Calu3 (cell line): ENCODE results near the gene PPP1R12B. TPM values are rescaled to one million over a fixed set of nuclear protein-coding genes. Genes with fewer than 3 reads are reported as not detected.
"Not testable (repeated sequence)": the region's sequence is repeated elsewhere in the genome, so short reads cannot be mapped to it uniquely, and the experiment has no call there.

Experiments used
- BruUV-seq: library from RNA; stranded (reverse); fragments of 400-500 nt; replicated peaks from 2 replicates; lab custom pipeline; 2021; lab: Mats Ljungman, UMichigan
- CTCF ChIA-PET: fragments of 300-600 bp; sonication (Branson Sonifier 250); formaldehyde crosslinking; loops from one replicate; lab custom pipeline; 2022; ENCODE audit warnings: antibody characterized with exemption; lab: Charles Lee
- DNase-seq: peaks from one replicate; pipeline ENCODE4 v3.0.0; 2022
- H3K27ac Mint-ChIP-seq: one replicate; pipeline ENCODE4 v1.8.0; 2022; ENCODE audit warnings: mixed read lengths; ENCODE audit not compliant: unreplicated experiment
- H3K27me3 Mint-ChIP-seq: one replicate; pipeline ENCODE4 v1.8.0; 2022; ENCODE audit warnings: mixed read lengths; ENCODE audit not compliant: unreplicated experiment
- H3K36me3 Mint-ChIP-seq: one replicate; pipeline ENCODE4 v1.8.0; 2022; ENCODE audit warnings: mild to moderate bottlenecking, moderate library complexity, mixed read lengths; ENCODE audit not compliant: insufficient read depth, unreplicated experiment
- H3K4me1 Mint-ChIP-seq: one replicate; pipeline ENCODE4 v1.8.0; 2022; ENCODE audit warnings: mild to moderate bottlenecking, low read depth, mixed read lengths; ENCODE audit not compliant: unreplicated experiment
- H3K4me3 Mint-ChIP-seq: one replicate; pipeline ENCODE4 v1.8.0; 2022; ENCODE audit warnings: mild to moderate bottlenecking, low read depth, moderate library complexity, mixed read lengths; ENCODE audit not compliant: unreplicated experiment
- H3K9me3 Mint-ChIP-seq: one replicate; pipeline ENCODE4 v1.8.0; 2022; ENCODE audit warnings: low read depth, mixed read lengths; ENCODE audit not compliant: unreplicated experiment
- intact Hi-C: fragments of 100-400 bp; cut with micrococcal nuclease; formaldehyde crosslinking; loops from one replicate; pipeline ENCODE4 v1.10.0; 2022; ENCODE audit not compliant: unreplicated experiment
- total RNA-seq: library from RNA; stranded (reverse); gene quantifications from 2 replicates; pipeline ENCODE4 v1.2.3, GENCODE V29; 2022
- TF ChIP-seq, protein P1 (sequence below): fragments of 200-600 bp; IDR thresholded peaks from one replicate; pipeline ENCODE4 v1.8.0; 2022; ENCODE audit warnings: antibody characterized with exemption; ENCODE audit not compliant: unreplicated experiment

The PPP1R12B gene
- total RNA-seq, 1 experiment from 2014 or later: 31.8 TPM

GRCh38 chr1:202603435-202603834 lies 254.9 kb downstream of the PPP1R12B start:
- BruUV-seq: no TSS peak
- CTCF ChIA-PET: no interaction called here
- intact Hi-C loops: no loop called here
- no peaks in the 10 kb centered on the region for H3K9me3 Mint-ChIP-seq
- no peaks in the 10 kb centered on the region for H3K36me3 Mint-ChIP-seq
- TF ChIP-seq, protein P1, sequence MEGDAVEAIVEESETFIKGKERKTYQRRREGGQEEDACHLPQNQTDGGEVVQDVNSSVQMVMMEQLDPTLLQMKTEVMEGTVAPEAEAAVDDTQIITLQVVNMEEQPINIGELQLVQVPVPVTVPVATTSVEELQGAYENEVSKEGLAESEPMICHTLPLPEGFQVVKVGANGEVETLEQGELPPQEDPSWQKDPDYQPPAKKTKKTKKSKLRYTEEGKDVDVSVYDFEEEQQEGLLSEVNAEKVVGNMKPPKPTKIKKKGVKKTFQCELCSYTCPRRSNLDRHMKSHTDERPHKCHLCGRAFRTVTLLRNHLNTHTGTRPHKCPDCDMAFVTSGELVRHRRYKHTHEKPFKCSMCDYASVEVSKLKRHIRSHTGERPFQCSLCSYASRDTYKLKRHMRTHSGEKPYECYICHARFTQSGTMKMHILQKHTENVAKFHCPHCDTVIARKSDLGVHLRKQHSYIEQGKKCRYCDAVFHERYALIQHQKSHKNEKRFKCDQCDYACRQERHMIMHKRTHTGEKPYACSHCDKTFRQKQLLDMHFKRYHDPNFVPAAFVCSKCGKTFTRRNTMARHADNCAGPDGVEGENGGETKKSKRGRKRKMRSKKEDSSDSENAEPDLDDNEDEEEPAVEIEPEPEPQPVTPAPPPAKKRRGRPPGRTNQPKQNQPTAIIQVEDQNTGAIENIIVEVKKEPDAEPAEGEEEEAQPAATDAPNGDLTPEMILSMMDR: no peak
- no peaks in the 10 kb centered on the region for H3K27me3 Mint-ChIP-seq
- H3K4me1 Mint-ChIP-seq: no peaks in the 10 kb centered on the region
- no peak overlapping the region for H3K27ac Mint-ChIP-seq
- DNase-seq: no peak
- no peak overlapping the region for H3K4me3 Mint-ChIP-seq

GRCh38 chr1:202605515-202605914 lies 257.0 kb downstream of the PPP1R12B start:
- Mint-ChIP-seq H3K27me3 (no peaks in the 10 kb centered on the region), H3K9me3 (no peaks in the 10 kb centered on the region), H3K4me1 (no peaks in the 10 kb centered on the region), H3K27ac (no peak overlapping the region), H3K4me3 (no peak overlapping the region), H3K36me3 (no peaks in the 10 kb centered on the region)
- TF ChIP-seq, protein P1: no peak
- intact Hi-C loops: no loop called here
- BruUV-seq: no TSS peak
- no peak for DNase-seq
- CTCF ChIA-PET: no interaction called here

GRCh38 chr1:202612036-202612435 lies 263.5 kb downstream of the PPP1R12B start:
- intact Hi-C loops, H3K9me3 Mint-ChIP-seq: not testable (repeated sequence)
- H3K4me1 Mint-ChIP-seq: peaks cover 31% of the 10 kb centered on the region

DNA sequence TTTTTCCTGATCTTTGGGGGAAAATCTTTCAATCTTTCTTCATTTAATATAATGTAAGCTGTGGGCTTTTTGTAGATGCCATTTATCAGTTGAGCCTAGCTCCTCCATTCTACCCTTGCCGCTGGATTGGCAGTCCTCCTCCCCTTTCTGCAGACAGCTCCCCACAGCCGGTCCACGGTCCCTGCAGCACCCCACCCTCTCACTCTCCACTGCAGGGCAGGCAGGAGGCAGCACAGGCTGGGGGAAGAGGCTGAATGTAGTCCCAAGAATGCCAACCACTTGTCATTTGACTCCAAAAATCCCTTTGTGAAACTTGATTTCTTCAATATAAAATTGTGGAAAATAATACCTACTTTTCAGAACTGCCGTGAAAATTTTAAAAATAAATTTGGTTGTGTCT lies 265.1 kb downstream of the PPP1R12B start:
- no peak for DNase-seq
- H3K4me3 Mint-ChIP-seq: no peak overlapping the region
- H3K27ac Mint-ChIP-seq: no peak overlapping the region
- H3K9me3 Mint-ChIP-seq: no peaks in the 10 kb centered on the region
- H3K27me3 Mint-ChIP-seq: no peaks in the 10 kb centered on the region
- TF ChIP-seq, protein P1: no peak
- intact Hi-C loops: no loop called here
- no TSS peak for BruUV-seq
- peaks cover 6% of the 10 kb centered on the region for H3K36me3 Mint-ChIP-seq
- peaks cover 33% of the 10 kb centered on the region for H3K4me1 Mint-ChIP-seq
- CTCF ChIA-PET: no interaction called here

More at GRCh38 chr1:202612036-202612435, 263.5 kb downstream of the PPP1R12B start:
- H3K27me3 Mint-ChIP-seq, BruUV-seq, H3K4me3 Mint-ChIP-seq, H3K36me3 Mint-ChIP-seq, H3K27ac Mint-ChIP-seq, CTCF ChIA-PET, DNase-seq: not testable (repeated sequence)

DNA sequence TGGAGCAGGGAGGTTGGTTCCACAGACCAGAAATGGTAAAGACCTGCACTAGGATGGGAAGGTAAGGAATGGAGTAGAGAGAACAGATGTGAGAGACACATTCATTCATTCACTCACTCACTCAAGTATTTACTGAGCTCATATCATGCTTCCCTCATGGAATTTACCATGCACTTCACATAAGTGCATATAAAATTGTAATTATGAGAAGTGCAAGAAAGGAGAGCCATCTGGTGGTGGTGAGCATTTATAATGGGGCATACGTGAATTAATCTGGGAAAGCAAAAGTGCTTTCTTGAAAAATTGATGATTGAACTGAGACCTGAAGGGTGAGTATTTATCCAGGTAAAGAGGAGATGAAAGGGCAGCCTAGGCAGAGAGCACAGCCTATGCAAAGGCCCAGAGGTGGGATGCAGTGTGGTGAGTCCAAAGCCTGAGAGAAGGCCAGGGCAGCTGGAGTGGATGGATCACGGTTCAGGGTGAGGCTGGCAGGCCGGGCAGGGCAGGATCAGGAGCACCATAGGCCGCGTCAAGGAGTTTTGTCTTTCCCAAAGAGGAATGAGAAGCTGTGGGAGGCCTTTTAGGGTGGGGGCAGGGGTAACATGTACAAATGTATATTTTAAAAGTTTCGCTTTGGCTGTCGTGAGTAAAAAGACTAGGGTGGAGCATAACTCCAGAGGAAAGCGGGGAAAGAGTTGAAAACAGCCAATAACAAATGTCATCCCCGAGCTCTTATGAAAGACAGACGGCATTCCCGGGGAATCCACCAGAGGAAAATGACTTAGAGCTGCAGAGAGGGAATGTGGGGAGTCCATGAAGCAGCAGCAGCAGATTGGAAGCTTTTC lies 266.1 kb downstream of the PPP1R12B start:
- H3K27ac Mint-ChIP-seq, H3K4me3 Mint-ChIP-seq, H3K27me3 Mint-ChIP-seq, DNase-seq, H3K36me3 Mint-ChIP-seq, intact Hi-C loops, H3K9me3 Mint-ChIP-seq, BruUV-seq: not testable (repeated sequence)
- TF ChIP-seq, protein P1: peak; percentile 30
- peaks cover 43% of the 10 kb centered on the region for H3K4me1 Mint-ChIP-seq
- CTCF ChIA-PET: interaction anchor here (1.0 kb wide), 1 partner anchor 149 kb away, joined by 3 read pairs; no protein-coding TSS in a partner anchor

DNA sequence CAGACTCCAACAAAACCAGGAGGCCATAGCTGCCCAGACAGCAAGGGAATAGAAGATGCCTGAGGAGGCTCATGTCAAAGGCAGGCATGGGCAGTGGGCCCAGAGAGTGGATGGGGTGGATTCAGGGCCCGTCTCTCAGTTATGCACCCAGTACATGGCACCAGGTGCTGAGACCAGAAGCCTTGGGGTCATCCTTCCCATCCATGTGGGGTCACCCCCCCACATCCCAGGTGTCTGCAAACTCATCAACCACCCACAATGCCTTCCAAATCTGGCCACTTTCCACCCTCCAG lies 266.7 kb downstream of the PPP1R12B start:
- intact Hi-C loops, H3K9me3 Mint-ChIP-seq, H3K36me3 Mint-ChIP-seq, DNase-seq, BruUV-seq, H3K4me3 Mint-ChIP-seq, CTCF ChIA-PET, H3K27ac Mint-ChIP-seq, H3K27me3 Mint-ChIP-seq: not testable (repeated sequence)
- H3K4me1 Mint-ChIP-seq: peaks cover 47% of the 10 kb centered on the region
